ENCODE measurements around the gene GRID2IP. TPM values are rescaled to one million over a fixed set of nuclear protein-coding genes. Genes with fewer than 3 reads are reported as not detected.
"Not testable (repeated sequence)": the region's sequence is repeated elsewhere in the genome, so short reads cannot be mapped to it uniquely, and the experiment has no call there.

The GRID2IP gene
- 2.6 TPM for total RNA-seq

DNA sequence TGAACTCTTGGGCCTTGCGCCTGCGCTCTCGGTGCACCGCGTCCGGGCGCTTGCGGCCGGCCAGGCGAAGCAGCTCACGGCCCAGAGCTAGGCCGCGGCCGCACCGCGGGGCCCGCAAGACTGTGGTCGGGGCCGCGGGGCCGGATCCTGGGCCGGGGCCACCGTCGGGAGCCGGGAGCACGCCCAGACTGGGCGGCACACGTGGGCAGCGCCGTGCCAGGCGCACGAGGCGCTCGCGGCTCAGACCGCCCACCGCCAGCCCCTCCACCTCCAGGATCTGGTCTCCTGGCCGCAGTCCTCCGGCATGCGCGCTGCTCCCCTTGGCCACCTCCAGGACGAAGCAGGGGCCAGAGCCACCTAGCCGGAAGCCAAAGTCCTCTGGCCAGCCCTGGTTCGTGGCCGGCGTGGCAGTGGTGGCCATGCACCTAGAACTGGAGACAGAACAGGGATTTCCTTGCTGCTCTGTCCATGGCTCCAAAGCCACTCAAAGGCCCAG is at the start of gene GRID2IP:
Gene GRID2IP, minus strand, starts transcription at position 446 of the 496 bp plus-strand sequence. Its CDS starts 25 bp downstream, at position 421.
- DNase-seq (ENCODE audit: low spot score) = no peak

DNA sequence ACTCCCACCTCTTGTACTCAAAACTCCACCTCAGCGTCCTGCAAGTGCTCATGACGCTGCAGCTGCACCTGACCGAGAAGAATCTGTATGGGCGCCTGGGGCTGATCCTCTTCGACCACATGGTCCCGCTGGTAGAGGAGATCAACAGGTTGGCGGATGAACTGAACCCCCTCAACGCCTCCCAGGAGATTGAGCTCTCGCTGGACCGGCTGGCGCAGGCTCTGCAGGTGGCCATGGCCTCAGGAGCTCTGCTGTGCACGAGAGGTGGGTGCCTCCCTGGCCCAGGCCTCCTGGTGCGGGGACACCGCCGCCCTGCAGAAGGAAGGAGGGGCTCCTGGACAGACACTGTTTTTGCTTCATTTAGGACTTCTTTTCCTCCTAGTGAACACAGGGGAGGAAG is 48.8 kb upstream of the GRID2IP start:
- no peak for DNase-seq (ENCODE audit: low spot score)

DNA sequence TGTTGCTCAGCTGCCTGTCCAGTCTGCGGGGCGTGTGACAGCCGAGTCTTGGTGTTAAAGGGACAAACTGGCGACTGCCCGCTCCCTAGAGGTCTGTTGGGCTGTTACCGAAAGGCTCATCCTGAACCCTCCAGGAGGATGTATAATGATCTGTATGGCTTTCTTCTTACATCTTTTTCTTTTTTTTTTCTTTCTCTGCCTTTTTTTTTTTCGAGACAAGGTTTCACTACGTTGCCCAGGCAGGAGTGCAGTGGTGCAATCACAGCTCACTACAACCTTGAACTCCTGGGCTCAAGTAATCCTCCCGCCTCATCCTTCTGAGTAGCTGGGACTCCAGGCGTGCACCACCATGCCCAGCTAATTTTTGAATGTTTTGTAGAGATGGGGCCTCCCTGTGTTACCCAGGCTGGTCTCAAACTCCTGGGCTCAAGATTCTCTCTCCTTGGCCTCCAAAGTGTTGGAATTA is 39.4 kb upstream of the GRID2IP start:
- no peak for DNase-seq (ENCODE audit: low spot score)

DNA sequence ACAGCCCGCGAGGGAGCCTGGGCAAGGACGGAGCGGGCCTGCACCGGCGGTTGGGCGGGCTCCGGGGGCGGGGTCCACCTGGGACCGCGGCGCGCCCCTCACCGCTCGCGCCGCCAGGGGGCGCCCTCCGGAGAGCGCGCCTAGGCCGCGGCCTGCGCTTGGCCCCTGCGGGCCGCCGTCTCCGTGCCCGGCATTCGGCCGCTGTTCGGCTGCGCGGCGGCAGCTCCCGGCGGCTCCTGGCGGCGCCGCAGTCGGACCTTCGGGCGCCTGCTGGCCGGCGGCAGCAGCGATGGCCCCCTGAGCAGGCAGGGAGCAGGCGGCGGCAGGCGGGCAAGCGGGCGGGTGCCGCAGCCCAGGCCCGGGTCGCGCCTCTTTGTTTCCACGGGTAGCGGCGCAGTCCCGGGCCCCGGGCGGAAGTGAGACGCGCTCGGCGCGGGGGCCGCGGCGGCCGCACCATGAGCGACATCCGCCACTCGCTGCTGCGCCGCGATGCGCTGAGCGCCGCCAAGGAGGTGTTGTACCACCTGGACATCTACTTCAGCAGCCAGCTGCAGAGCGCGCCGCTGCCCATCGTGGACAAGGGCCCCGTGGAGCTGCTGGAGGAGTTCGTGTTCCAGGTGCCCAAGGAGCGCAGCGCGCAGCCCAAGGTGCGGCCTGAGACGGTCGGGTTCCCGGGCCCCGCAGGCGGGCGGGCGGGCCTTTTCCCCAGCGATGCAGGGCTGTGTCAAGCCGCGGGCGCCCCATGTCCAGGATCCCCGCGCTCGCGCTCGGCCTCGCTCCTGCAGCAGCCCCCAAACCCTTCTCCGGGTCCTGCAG is 38.8 kb upstream of the GRID2IP start, which contains the start of gene INTS15:
Gene INTS15, plus strand, starts transcription at position 193 of the 816 bp plus-strand sequence. Its CDS starts 263 bp downstream, at position 456.
- DNase-seq (ENCODE audit: low spot score) = peak; percentile 69

DNA sequence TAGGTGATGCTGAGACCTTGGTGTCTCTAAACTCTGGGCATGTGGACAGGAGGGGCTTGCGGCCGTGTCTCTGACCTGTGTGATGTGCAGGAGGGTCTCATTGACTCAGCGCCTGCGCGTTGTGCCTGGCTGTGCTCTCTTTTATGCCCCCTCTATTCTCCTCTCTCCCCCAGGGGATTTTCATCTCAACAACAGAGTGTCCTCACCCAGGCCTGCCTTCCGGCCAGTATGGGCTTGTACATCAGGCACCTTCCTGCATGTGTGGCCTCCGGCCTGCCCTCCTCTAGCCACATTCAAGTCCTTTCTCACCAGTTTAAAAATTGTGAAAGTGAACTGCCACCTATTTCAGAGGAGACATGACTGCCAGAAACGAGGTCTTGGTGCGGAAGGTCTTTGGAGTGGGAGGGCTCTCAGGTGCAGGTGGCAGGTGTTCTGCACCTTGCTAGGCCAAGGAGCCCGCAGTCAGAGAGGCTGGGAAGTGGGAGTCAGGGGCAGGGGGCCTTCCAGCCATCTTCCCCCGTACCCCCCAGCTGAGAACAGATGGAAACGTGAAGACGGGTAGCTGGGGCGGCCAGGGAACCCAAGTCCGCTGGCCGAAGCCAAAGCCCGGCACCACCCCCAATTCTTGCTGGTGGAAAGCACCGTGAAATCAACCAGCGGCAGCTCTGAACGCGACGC is 38.0 kb upstream of the GRID2IP start:
- no peak for DNase-seq (ENCODE audit: low spot score)

DNA sequence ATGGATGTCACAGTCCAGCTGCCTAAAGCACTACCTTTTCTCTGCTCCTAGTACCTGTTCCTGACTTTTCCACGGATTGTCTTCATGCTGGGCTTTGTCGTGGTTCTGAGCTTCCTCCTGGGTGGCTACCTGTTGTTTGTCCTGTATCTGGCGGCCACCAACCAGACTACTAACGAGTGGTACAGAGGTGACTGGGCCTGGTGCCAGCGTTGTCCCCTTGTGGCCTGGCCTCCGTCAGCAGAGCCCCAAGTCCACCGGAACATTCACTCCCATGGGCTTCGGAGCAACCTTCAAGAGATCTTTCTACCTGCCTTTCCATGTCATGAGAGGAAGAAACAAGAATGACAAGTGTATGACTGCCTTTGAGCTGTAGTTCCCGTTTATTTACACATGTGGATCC is 37.3 kb upstream of the GRID2IP start:
- DNase-seq (ENCODE audit: low spot score) = no peak

DNA sequence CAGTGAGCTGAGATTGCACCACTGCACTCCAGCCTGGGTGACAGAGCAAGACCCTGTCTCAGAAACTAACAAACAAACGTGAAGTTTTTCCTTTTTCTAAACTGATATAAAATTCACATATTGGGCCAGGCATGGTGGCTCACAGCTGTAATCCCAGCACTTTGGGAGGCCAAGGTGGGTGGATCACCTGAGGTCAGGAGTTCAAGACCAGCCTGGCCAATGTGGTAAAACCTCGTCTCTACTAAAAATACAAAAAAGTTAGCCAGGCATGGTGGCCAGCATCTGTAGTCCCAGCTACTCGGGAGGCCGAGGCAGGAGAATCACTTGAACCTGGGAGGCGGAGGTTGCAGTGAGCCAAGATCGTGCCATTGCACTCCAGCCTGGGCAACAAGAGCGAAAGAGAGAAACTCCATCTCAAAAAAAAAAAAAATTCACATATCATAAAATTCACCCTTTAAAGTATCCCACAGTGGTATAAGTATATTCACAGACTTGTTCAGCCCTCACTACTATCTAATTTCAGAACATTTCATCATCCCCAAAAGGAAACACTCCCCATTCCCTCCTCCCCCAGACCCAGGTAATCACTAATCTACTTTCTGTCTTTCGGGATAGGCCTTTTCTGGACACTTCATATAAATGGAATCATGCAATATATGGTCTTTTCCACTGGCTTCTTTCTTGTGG is 34.6 kb upstream of the GRID2IP start:
- DNase-seq (ENCODE audit: low spot score) = not testable (repeated sequence)

DNA sequence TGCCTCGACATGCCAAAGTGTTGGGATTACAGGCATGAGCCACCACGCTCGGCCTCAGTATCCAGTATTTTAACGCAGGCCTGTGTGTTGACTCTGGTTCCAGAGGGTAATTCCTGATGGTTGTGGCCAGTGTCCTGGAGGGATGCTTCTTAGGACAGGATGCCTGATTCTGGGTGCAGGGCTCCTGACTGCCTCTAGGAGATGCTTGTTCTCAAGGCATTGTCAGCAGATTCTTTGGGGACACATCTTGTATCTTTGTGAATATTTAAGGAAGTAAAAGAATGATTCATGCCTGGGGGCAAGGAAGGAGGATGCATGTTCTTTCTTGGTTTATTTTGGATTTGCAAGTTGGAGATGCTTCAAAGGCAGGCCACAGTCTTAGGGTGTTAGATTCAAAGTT is 28.2 kb upstream of the GRID2IP start:
- no peak for DNase-seq (ENCODE audit: low spot score)

DNA sequence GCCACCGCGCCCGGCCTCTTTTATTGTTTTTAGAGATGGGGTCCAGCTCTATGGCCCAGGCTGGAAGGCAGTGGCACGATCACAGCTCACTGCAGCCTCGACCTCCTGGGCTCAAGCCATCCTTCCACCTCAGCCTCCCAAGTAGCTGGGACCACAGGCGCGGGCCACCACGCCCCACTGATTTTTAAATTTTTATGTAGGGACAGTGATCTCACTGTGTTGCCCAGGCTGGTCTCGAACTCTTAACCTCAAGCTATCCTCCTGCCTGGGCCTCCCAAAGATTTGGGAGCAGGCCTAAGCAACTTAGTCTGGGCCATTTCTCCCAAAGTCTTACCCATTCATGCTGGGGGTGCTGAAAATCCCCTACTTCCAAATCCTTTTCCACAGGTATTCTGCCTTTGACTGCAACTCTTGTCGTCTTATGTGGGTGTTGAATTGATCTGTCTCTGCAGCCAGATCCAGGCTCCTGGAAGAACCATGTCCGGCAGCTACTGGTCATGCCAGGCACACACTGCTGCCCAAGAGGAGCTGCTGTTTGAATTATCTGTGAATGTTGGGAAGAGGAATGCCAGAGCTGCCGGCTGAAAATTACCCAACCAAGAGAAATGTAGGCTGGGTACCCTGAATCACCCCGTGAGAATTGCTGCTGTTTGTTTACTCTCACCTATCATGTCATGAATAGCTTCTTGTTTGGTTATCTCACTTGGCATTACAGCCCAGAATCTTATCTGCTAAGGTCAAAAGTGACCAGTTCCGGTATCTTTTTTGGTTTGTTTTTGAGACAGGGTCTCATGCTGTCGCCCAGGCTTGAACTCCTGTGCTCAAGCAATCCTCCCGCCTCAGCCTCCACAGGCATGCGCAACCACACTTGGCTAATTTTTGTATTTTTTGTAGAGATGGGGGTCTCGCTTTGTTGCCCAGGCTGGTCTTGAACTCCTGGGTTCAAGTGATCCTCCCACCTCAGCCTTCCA is 27.1 kb upstream of the GRID2IP start:
- no peak for DNase-seq (ENCODE audit: low spot score)

DNA sequence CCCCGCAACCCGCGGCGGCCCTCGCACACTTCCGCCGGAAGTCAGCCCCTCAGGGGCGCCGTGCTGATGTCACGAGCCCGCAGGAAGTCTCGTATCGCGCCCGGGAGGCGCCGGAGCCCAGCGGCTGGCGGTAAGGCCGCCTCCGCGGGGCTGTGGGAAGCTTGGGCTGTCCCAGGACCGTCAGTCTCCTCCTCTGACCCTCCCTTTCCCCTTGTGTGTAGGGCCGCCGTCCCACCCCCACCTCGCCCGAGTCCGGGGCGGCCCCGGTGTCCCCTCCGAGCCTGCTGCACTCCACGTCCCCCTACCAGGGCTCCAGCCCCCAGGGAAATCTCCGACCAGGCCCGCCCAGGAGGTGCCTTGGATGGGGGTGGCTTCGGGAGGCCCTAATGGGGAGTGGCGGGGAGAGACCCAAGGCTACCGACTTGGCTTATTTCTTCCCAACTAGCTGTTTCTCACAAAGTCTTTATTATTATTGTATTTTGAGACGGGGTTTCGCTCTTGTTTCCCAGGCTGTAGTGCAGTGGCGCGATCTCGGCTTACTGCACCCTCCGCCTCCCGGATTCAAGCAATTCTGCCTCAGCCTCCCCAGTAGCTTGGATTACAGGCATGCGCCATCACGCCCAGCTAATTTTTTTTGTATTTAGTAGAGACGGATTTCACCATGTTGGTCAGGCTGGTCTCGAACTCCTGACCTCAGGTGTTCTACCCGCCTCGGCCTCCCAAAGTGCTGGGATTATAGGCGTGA is 26.3 kb upstream of the GRID2IP start, which contains the start of gene ZDHHC4:
Gene ZDHHC4, plus strand, starts transcription at position 86 of the 745 bp plus-strand sequence. CDS start 3,108 bp downstream, outside the sequence.
- DNase-seq (ENCODE audit: low spot score) = peak; percentile 89

DNA sequence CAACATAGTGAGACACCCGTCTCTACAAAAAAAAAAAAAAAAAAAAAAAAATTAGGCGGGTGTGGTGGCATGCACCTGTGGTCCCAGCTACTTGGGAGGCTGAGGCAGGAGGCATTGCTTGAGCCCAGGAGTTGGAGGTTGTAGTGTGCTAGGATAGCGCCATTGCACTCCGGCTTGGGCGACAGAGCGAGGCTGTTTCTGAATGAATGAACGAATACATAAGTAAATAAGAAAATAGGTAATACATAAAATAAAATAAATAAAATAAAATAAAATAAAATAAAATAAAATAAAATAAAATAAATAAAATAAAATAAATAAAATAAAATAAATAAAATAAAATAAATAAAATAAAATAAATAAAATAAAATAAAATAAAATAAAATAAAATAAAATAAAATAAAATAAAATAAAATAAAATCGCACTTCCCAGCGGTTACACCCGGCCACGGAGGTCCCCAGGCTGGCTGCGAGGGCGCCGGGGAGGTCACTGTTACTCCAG is 25.7 kb upstream of the GRID2IP start:
- DNase-seq (ENCODE audit: low spot score) = not testable (repeated sequence)

DNA sequence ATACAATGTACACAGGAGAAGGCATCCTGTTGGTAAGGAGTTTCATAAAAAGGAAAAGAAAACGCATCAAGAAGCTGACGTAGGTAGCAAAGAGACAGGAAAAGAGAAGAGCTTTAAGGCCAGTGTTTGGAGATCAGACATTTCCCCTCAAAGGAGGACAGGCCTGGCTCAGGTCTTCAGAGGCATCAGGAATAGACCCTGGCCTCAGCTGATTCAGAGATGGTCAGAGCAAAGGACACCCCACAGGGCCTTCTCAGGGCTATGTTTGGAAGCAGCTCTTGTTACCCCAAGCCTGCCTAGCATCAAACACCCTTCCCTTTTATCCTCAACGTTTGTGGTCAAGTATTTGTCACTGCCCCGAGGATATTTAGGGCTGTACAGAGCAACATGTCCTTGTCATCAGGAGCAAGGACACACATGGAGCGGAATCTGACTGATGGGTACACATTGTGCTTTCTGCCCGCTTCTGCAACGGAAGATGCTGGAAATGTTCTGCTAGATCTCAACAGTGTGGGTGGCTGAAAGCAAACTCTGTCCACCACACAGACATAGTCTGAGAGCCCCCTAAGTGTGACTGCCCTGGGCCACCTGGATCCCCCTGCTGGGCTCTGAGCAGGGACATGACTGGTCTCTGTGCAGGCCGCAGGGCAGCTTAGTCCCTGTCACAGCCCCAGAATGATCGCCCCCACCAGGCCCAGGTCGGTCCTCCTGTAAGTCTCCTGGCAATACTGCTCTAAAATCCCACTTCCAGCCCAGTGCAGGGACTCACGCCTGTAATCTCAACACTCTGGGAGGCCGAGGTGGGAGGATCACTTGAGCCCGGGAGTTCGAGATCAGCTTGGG is 25.0 kb upstream of the GRID2IP start:
- no peak for DNase-seq (ENCODE audit: low spot score)

DNA sequence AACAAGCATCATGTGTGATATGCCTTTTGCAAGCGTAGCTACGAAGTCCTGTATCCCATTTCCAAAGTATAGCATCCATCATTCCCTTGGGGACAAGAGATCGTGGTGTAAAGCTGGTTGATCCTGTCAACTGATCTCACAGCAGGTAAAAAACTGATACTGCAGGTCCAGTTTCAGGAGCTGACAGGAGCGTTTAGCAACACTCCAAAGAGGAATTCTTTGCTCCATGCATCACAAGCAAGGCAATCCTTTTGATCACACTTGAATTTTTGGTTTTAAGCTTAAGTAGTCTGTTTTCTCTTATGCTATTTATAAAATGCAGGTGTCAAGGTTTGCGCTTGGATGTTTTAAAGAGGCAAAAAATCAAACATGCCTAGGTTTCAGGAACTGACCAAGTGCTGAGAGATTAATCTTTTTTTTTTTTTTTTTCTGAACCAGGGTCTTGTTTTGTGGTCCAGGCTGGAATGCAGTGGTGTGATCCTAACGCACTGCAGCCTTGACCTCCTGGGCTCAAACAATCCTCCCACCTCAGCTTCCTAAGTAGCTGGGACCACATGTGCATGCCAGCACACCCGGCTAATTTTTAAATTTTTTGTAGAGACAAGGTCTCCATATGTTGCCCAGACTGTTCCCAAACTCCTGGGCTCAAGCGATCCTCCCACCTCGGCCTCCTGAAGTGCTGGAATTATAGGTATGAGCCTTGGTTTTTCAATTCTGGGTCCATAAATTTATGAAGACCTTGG is 24.2 kb upstream of the GRID2IP start:
- no peak for DNase-seq (ENCODE audit: low spot score)

DNA sequence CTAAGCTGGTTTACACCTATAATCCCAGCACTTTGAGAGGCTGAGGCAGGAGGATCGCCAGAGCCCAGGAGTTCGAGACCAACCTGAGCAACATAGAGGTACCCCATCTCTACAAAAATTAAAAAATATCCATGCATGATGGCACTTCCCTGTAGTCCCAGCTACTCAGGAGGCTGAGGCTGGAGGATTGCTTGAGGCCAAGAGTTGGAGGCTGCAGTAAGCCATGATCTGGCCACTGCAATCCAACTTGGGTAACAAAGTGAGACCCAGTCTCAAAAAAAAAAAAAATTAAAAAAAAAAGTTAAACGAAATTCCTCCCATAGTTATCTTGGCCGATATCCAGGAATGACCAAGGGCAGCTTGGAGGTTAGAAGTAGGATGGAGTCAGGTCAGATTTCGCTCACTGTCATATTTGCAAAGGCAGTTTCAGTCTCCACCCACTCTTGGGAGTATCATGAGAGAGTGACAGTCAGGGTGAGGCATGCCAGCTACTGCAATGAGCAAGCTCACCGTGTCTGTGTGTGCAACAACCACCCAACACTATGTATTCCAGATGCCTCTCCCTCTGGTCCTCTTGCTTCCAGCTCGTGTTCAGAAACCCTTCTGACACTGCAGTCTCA is 20.0 kb upstream of the GRID2IP start:
- DNase-seq (ENCODE audit: low spot score) = no peak

DNA sequence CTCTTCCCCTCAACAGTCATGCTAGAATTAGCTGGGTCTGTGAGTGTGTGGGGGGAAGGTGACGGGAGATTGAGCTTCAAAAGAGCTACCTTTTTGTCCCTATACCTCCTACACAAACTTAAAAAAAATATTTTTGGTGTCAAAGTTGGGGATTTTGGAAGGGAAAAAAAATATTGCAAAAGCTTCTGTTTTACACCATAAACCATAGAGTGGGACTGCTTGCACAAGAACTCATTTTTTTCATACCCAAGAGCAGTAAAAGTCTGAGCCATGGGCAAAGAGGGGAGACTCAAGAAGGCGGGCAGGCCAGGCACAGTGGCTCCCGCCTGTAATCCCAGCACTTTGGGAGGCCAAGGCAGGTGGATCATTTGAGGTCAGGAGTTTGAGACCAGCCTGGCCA is 16.6 kb upstream of the GRID2IP start:
- DNase-seq (ENCODE audit: low spot score) = no peak

DNA sequence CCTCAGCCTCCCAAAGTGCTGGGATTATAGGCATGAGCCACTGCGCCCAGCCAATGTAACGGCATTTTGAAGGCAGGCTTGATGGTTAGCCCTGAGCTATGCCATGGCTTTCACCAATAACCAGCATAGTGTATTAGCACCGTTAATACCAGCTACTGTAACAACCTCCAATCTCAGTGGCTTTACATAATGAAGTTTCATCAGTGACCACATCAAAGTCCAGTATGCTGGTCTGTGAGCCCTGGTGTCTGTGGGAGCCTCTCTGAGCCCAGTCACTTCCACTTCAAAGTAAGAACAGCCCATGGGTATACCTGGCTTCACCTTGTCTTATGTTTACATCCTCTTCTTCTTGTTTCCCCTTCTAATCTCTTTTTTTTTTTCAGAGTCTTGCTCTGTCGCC is 14.4 kb upstream of the GRID2IP start:
- DNase-seq (ENCODE audit: low spot score) = no peak

DNA sequence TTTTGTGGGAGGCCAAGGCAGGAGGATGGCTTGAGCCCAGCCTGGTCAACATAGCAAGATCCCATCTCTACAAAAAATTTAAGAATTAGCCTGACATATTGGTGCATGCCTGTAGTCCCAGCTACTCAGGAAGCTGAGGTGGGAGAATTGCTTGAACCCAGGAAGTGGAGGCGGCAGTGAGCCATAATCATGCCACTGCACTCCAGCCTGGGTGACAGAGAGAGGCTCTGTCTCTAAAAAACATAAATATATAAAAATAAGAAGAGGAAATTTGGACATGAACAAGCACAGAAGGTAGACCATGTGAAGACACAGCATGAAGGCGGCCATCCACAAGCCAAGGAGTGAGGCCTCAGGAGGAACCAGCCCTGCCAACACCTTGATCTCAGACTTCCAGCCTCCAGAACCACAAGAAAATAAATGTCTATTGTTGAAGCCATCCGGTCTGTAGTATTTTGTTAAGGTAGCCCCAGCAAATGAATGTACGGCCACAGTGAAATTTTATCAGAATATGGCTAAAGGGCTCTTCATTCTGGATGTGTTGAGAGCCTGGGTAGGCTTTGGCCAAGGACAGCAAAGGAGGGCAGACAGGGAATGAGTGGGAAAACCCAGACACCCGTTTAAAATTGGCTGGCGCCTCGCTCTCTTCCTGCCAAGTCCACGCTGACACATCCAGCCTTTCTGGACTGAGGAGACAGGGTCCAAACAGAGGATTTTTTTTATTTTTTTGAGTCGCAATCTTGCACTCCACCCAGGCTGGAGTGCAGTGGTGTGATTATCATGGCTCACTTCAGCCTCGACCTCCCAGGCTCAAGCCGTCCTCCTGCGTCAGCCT is 12.9 kb upstream of the GRID2IP start:
- no peak for DNase-seq (ENCODE audit: low spot score)
